ENCODE data around the gene ARL8A.
A peak's percentile ranks its signal among the peaks of the same experiment; 100 is the strongest.
"Not testable (repeated sequence)": the region's sequence is repeated elsewhere in the genome, so short reads cannot be mapped to it uniquely, and the experiment has no call there.

ARL8A gene

GRCh38 chr1:202156590-202156989 lies 12.1 kb upstream of the ARL8A start:
- no peak for DNase-seq

- no peak for DNase-seq
Measured at GRCh38 chr1:202155478-202156021, 11.0 kb upstream of the ARL8A start.

GRCh38 chr1:202154766-202155477 lies 10.4 kb upstream of the ARL8A start:
- peak; percentile 56 for DNase-seq

GRCh38 chr1:202154148-202154765 lies 9.7 kb upstream of the ARL8A start:
- no peak for DNase-seq

GRCh38 chr1:202153284-202153683 lies 8.7 kb upstream of the ARL8A start:
- DNase-seq, result no peak

GRCh38 chr1:202152399-202152798 lies 7.9 kb upstream of the ARL8A start:
- no peak for DNase-seq

GRCh38 chr1:202151045-202151444 lies 6.5 kb upstream of the ARL8A start:
- no peak for DNase-seq

- no peak for DNase-seq
Measured at GRCh38 chr1:202150602-202151001, 6.1 kb upstream of the ARL8A start.

- no peak for DNase-seq
Measured at GRCh38 chr1:202150187-202150586, 5.7 kb upstream of the ARL8A start.

- DNase-seq, result no peak
Measured at GRCh38 chr1:202149566-202149965, 5.0 kb upstream of the ARL8A start.

GRCh38 chr1:202148391-202148790 lies 3.9 kb upstream of the ARL8A start:
- no peak for DNase-seq

GRCh38 chr1:202146993-202147392 lies 2.5 kb upstream of the ARL8A start:
- DNase-seq, result no peak

- no peak for DNase-seq
Measured at GRCh38 chr1:202146279-202146678, 1.7 kb upstream of the ARL8A start.

GRCh38 chr1:202145744-202146140 lies 1.2 kb upstream of the ARL8A start:
- DNase-seq, result not testable (repeated sequence)

GRCh38 chr1:202145068-202145743 lies 669 bp upstream of the ARL8A start:
- DNase-seq, result no peak

- peak; percentile 65 for DNase-seq
Measured at GRCh38 chr1:202143768-202144401, 652 bp downstream of the ARL8A start.

- no peak for DNase-seq
Measured at GRCh38 chr1:202143011-202143767, 1.3 kb downstream of the ARL8A start.

- DNase-seq, result not testable (repeated sequence)
Measured at GRCh38 chr1:202141468-202141867, 3.1 kb downstream of the ARL8A start.

GRCh38 chr1:202140833-202141232 lies 3.7 kb downstream of the ARL8A start:
- no peak for DNase-seq

GRCh38 chr1:202135221-202135721 lies 9.3 kb downstream of the ARL8A start:
- DNase-seq, result peak; percentile 49

- DNase-seq, result no peak
Measured at GRCh38 chr1:202134645-202135172, 9.8 kb downstream of the ARL8A start.

- DNase-seq, result no peak
Measured at GRCh38 chr1:202133989-202134388, 10.5 kb downstream of the ARL8A start.
